NOMO-1 treated with dmso at 0.1 percent for 144 hours (cell line): ENCODE data around the gene ZMYND8.
A peak's percentile ranks its signal among the peaks of the same experiment; 100 is the strongest.
"Not testable (repeated sequence)": the region's sequence is repeated elsewhere in the genome, so short reads cannot be mapped to it uniquely, and the experiment has no call there.

ENCODE experiments used
- DNase-seq: peaks from one replicate; lab custom pipeline; 2025; ENCODE audit not compliant: unreplicated experiment; lab: John Stamatoyannopoulos, UW

ZMYND8 gene

DNA sequence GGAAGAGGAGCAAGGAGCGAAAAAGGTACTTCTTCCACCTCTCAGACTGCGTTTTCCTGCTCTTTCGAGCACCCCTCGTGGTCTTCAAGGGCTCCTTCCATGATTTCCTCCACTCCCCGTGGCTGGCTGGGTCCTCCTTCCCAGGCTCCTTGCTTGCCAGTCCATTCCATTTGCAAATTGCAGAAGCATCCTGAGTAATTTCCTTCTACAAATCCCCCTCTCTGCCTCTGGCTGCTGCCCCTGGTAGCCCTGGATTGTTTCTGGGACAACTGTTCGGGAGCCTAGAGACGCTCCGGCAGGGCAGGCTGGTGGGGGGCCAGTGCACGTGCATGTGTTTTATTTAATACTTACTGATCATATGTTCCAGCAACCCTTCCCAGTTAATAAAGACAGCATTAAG lies 173.1 kb downstream of the ZMYND8 start:
- DNase-seq, result no peak

DNA sequence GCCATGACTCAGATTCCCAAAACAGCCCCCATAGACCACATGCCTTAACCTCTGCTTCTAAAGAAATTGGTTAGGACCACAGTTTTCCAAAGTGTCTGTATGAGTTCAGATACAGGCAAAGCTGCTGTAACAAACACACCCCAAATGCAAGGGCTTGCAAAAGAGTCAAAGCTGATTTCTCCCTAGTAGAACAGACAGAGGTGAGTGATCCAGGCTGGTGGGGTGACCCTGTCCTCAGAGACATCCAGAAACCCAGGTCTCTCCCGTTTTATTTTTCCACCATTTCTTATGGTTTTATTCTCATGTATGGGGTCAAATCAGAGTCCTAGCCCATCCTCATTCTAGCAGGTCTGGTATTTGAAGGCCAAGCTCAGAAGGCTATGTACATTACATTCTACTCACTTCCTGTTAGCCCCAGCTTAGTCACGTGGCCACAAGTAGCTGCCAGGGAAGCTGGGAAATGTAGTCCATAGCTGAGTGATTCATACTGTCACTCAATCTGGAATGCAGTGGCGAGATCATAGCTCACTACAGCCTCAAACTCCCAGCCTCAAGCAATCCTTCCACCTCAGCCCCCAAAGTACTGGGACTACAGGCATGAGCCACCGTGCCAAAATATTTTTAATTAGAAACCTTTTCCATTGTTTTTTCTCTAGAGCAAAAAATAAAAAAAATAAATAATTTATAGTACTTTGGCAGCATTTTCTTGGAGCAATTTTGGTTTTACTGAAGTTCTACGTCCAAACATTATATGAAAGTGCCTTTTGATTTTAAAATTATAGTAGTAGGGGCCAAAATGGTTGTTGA lies 175.2 kb downstream of the ZMYND8 start:
- DNase-seq, result peak; percentile 8

DNA sequence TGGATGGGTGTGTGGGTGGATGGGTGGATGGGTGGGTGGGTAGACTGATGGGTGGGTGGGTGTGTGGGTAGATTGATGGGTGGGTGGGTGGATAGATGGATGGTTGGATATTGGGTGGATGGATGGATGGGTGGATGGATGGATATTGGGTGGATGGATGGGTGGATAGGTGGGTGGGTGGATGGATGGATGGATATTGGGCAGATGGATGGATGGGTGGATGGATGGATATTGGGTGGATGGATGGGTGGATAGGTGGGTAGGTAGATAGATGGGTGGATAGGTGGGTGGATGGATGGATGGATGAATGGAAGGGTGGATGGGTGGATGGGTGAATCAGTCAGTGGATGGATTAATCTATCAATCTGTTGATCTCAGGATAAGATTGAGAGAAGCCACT lies 177.2 kb downstream of the ZMYND8 start:
- no peak for DNase-seq

DNA sequence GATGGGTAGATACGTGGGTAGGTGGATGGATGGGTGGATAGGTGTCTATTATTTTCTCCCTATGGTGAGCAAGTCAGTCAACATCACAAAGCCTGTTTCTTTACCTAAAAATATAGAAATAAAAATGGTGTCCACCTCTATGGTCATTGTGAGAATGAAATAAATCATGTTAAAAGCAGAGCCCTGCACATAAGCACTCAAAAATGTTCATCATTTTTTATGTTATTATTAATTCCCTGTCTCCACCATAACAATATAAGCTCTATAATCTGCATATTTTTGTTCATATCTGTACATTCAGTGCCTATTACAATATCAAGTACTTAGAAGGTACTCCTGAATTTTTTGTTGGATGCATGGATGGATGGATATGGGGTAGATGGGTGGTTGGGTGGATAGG lies 177.6 kb downstream of the ZMYND8 start:
- DNase-seq, result no peak

DNA sequence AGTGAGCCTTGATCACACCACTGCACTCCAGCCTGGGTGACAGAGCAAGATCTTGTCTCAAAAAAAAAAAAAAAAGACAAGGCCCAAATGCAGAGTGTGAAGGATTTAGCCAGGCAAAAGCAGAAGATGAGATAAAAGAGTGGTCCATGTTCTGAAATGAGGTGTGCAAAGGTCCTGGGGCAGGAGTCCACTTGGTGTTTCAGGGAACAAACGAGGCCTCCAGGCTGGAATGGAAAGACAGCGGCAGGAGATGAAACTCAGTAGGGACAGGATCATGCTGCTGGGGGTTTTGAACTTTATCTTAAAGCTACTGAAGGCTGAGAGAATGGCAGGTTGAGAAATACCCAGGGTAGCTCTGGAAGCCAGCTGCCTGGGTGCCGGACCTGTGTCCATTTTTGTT lies 178.2 kb downstream of the ZMYND8 start:
- DNase-seq, result no peak

DNA sequence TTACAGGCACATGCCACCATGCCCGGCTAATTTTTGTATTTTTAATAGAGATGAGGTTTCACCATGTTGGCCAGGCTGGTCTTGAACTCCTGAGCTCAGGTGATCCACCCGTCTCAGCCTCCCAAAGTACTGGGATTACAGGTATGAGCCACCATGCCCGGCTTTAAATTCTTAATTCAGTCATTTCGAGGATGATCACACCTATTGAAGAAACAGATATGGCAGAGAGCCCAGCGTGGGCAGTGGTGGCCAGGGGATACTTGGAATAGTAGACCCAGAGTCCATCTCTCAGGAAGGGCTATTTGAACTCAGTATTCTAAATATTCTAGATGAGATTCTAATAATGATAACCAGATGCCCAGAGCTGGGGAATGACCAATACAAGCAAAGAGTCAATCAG lies 180.3 kb downstream of the ZMYND8 start:
- not testable (repeated sequence) for DNase-seq

DNA sequence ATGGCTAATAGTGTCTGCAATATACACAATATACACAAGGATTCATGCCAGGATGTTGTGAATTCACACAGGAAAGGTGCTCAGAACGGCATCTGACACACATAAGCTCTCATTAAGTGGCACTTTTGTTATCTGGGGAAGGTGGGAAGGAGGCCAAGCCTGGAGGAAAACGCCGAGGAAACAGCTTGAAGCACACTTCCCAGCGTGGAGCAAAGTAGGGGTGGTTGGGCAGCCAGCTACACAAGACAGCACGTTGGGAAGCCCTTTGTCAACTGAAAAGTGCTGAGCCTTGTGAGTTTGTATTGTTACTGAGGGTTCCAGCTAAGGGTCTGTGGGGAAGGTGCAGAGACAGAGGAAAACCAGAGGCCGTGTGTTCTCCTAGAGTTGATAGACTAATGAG lies 181.0 kb downstream of the ZMYND8 start:
- no peak for DNase-seq

DNA sequence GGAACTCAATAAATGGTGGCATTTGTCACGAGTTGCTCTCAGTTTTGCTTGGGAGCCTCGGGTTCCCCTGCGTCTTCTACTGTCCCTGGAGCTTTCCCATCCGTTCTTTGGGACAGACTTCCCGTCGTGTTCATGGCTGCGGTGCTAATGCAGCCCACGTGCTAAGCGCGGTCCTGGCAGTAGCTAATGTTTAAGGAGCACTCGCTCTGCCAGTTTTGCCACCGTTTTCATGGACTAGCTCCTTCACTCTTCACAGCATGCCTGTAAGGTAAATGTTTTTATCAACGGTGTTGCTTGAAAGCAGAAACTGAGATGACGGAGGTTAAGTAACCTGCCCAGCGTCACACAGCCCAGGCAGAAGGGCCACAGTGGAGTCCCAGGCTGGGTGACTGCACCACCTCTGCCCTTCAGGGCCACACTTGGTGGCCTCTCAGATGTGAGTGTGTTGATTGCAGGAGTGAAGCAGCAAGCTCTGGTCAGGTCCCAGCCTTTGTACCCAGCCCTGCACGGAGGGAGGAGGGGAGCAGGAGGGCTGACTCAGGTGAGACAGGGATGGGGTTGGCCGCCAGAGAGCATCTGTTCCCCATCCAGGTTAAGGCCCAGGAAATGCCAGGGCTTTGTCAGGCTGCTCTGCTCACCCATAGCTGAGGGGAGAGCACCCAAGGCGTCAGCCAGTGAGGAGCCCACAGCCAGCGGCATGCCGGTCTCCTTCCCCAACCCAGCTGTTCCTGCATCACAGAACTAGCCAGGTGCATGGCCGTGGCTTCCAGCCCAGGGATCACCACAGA lies 181.8 kb downstream of the ZMYND8 start:
- DNase-seq, result no peak

DNA sequence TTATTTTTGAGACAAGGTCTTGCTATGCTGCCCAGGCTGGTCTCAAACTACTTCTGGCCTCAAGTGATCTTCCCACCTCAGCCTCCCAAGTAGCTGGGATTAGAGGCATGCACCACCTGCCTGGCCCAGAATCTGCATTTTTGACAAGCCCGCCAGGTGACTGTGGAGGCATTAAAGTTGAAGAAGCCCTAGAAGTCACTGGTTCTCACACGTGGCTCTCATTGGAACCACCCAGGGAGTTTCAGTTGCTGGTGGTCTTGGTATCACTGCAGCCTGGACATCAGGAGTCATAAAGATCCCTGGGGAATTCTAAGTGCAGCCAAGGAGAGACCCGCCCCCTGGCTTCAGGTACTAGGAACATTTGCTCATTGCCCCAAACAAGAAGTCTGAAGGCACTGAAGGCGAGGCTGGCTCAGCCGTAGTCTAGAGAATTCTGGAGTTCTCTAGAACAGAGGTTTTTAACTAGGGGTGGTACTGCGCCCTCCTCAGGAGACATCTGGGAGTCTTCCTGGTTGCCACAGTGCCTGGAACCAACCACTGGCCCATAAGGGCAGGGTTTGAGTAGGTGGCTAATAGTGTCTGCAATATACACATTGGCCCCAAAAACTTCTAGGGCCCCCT lies 182.8 kb downstream of the ZMYND8 start:
- no peak for DNase-seq

DNA sequence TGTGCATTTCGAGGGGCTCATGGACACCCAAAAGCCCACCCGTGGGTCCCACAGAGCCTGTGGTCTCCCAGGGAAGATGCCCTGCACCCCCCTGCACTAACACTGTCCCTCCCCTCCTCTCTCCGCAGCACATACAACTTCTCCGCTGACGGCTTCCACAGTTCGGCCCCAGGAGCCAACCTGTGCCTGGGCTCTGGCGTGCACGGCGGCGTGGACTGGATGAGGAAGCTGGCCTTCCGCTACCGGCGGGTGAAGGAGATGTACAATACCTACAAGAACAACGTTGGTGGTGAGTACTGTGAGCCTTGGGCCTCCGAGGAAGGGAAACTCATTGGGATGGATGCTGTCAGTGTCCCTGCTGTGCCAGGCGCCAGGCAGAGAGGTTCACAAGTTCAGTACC lies 183.9 kb downstream of the ZMYND8 start:
- no peak for DNase-seq

DNA sequence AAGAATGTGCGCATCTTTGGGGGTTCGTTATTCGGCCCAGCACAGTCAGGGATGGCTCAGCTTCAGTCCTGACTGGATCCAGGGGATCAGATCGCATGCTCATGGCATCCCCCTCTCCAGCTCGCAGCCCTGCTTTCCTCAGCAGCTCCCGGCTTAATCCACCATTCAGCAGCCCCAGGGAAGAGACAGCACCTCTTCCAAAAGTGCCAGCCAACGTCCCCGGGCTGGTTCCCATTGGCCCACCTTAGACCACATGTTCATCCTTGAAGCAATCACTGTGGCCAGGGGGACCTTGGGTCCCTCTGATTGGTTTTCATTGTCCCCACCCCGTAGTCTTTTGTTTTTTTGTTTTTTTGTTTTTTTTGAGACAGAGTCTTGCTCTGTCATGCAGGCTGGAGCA lies 188.7 kb downstream of the ZMYND8 start:
- no peak for DNase-seq

DNA sequence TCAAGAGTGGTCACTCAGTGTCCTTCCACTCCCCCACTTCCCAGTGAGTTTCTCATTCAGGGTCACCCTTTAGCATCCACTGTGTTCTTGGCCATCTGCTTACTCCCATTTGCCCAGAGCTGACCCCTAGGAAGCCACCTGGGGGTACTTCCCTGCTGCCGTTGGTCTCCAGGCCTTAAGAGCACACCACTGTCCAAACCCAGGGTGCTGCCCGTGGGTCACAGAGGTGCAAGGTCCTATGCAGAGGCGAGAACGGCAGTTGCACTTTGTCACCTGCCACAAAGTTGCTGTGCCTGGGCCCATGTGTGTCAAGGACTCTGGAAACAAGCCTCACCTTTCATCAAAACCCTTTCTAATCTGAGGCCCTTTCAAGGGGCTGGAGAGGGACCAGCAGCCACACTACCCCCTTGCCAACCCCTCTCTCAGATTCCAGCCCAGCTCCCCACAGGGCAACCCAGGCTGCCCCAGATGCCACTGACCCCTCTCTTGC lies 191.1 kb downstream of the ZMYND8 start:
- no peak for DNase-seq

DNA sequence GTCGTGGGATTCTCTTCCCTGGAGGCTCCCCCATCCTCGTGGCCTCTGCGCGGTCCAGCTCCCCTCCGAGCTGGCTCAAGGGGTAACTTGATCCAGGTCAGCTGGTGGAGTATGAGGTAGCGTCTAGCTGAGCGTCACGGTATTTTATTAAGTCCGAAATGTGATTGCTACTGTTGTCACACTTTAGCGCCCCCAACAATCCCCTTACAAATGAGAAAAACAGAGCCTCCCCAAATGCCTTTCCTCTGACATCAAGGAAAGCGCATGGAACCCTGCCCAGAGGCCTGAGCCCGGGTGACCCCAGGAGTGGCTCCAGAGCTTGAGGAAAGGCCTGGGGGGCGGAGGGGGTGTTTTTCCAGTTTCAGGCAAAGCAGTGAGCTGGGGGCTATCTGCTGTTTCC lies 192.4 kb downstream of the ZMYND8 start:
- no peak for DNase-seq

DNA sequence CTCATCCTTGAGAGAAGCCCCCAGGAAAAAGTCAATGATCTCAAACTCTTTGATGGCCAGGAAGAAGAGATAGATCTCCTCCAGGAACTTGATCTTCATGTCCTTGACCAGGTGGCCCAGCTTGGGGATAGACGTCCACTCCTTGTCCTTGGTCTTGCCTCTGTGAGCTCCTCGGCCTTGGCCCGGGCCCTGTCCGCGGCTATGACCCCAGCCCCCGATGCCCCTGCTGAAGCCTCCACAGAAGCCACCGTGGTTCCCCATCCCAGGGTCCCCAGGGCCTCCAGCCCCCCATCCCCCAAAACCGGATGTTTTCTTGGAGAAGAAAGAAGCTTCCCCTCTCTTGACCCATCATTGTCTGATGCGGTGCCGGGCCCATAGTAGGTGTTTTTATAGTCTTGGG lies 195.1 kb downstream of the ZMYND8 start:
- DNase-seq, result no peak

DNA sequence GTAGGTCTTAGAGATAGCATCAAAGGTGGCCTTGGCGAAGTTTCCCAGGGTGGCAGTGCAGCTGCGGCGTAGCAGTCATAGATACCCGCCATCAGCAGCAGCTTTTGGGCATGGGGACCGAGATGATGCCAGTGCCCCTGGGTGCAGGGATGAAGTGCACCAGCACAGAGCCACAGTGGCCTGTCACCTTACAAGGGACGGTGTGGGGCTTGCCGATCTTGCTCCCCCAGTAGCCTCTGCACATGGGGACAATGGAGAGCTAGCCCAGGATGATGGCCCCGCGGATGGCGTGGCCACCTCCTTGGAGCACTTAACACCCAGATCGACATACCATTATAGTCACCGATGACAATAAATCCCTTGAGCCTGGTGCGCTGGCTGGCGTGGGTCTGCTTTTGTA lies 195.5 kb downstream of the ZMYND8 start:
- no peak for DNase-seq

DNA sequence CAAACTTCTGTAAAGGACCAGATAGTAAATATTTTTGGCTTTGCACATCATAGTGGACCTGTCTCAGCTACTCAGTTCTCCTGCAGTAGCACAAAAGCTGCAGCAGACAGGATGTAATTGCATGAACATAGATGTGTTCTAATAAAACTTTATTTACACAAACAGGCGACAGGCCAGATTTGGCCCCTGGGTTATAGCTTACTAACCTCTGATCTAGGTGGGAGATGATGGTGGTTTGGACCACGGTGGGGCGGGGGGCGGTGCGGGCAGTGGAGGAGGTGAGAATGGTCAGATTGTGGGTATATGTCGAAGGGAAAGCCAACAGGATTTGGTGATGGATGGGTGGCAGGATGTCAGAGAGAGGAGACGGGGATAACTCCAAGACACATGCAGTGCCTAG lies 196.3 kb downstream of the ZMYND8 start:
- no peak for DNase-seq
